Fibroblast of villous mesenchyme (primary cell): ENCODE data around the gene CTDSPL2. TPM values are rescaled to one million over a fixed set of nuclear protein-coding genes. Genes with fewer than 3 reads are reported as not detected.
"Not testable (repeated sequence)": the region's sequence is repeated elsewhere in the genome, so short reads cannot be mapped to it uniquely, and the experiment has no call there.

ENCODE experiments used
- DNase-seq: peaks from one replicate; pipeline ENCODE4 v3.0.0-alpha.2; 2010; ENCODE audit warnings: low read depth
- H3K4me3 ChIP-seq: 2 replicates; pipeline ENCODE4 v1.5.1; 2011; ENCODE audit warnings: low read depth, mild to moderate bottlenecking, low read length
- CTCF ChIP-seq: IDR thresholded peaks from 2 replicates; pipeline ENCODE4 v1.5.1; 2012; ENCODE audit warnings: low read depth, mild to moderate bottlenecking, low read length; ENCODE audit not compliant: insufficient read depth
- total RNA-seq: library from RNA; depleted of rRNA; stranded (reverse); fragments of >200 nt; gene quantifications from 2 replicates; pipeline ENCODE4 v1.2.3, GENCODE V29; 2012

CTDSPL2 gene
- total RNA-seq, 1 donor = 57.9 TPM

DNA sequence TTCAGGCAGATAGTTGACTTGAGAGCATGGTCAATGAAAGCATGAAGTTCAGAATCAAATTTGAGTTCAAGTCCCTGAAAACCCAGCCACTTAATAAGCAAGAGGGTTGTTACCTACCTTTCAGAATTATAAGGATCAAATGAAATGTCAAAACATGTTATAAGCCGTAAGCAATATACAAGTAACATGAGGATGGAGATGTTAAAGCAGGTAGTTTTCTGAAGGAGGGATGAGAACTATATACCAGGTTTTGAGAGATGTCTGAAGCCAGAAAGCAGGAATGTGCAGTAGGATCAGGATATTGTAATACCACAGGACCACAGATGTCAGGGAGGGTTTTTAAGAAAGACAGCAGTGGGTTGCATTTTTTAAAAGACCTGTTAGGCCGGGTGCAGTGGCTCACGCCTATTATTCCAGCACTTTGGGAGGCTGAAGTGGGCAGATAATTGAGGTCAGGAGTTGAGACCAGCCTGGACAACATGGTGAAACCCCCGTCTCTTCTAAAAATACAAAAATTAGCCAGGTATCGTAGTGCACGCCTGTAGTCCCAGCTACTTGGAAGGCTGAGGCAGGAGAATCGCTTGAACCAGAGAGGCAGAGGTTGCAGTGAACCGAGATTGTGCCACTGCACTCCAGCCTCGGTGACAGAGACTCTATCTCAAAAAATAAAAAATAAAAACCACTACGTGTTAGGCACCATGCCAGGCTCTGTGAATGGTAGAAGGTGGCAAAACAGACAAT is 102.6 kb downstream of the CTDSPL2 start:
- DNase-seq = no peak
- TF ChIP-seq CTCF = no peak
- no peak overlapping the region for H3K4me3 ChIP-seq

- no peak for DNase-seq
- TF ChIP-seq CTCF = no peak
- H3K4me3 ChIP-seq = no peak overlapping the region
Measured at GRCh38 chr15:44530653-44531052, 103.2 kb downstream of the CTDSPL2 start.

- H3K4me3 ChIP-seq, DNase-seq: not testable (repeated sequence)
Measured at GRCh38 chr15:44532275-44532674, 104.8 kb downstream of the CTDSPL2 start.

GRCh38 chr15:44532689-44533088 is 105.3 kb downstream of the CTDSPL2 start:
- DNase-seq = no peak
- TF ChIP-seq CTCF = no peak
- no peak overlapping the region for H3K4me3 ChIP-seq

GRCh38 chr15:44535092-44535491 is 107.7 kb downstream of the CTDSPL2 start:
- no peak for DNase-seq
- no peak for TF ChIP-seq CTCF
- H3K4me3 ChIP-seq = no peak overlapping the region

DNA sequence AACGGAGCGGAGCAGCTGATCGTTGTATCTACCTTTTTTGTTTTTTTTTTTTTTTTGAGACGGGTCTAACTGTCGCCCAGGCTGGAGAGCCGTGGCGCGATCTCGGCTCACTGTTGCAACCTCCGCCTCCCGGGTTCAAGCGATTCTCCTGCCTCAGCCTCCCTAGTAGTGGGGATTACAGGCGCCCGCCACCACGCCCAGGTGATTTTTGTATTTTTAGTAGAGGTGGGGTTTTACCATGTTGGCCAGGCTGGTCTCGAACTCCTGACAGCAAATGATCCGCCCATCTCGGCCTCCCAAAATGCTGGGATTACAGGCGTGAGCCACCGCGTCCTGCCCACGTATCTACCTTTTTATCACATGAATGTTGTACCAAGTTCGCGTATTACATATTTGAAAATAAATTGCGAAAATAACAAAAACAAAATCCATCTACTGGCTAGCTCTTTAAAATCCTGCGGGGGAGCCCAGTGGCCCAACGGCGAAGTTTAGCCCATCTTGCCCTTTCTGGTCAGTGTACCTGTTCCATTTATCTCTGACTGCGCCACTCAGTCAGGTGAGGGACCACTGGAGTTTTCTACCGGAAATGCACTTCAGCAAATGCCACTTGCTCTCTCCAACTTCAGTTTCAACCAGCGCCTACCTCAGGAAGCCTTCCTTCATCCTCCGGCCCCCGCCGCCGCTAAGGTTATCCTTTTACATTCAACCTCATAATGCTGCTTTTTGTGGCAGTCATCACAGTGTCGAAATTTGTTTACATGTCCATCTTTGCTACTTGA is 108.3 kb downstream of the CTDSPL2 start:
- no peak for DNase-seq
- H3K4me3 ChIP-seq = peak overlapping the region; percentile 89
- TF ChIP-seq CTCF = no peak

GRCh38 chr15:44536302-44536961 is 109.0 kb downstream of the CTDSPL2 start:
- H3K4me3 ChIP-seq = peak overlapping the region; percentile 89
- DNase-seq = no peak
- peak; percentile 45 for TF ChIP-seq CTCF
